Transverse colon (tissue), 4 donors: ENCODE measurements around the gene SH2D2A.

Experiments
- CTCF ChIP-seq, 5 experiments: fragments of 200-600 bp in 3 of 5; fragments of 450-650 bp in 2 of 5; sonication (generic) in 3 of 5; IDR thresholded peaks; 1 replicate in 2 of 5; 2 replicates in 3 of 5; pipeline ENCODE4 v1.5.1; 2016 to 2017; ENCODE audit warnings: antibody characterized with exemption in 5 of 5, inconsistent platforms in 3 of 5, mild to moderate bottlenecking in 2 of 5, moderate library complexity in 1 of 5
- EP300 ChIP-seq: sonication (generic); formaldehyde crosslinking; IDR thresholded peaks from one replicate; pipeline ENCODE4 v1.6.1; 2017; ENCODE audit warnings: antibody characterized with exemption, low read depth
- POLR2A ChIP-seq: fragments of 450-650 bp; IDR thresholded peaks from one replicate; pipeline ENCODE4 v1.6.1; 2016; ENCODE audit warnings: antibody characterized with exemption, mild to moderate bottlenecking, moderate library complexity
- POLR2AphosphoS5 ChIP-seq, 3 donors: sonication (generic); formaldehyde crosslinking; IDR thresholded peaks; one replicate each; pipeline ENCODE4 v1.6.1; 2016; ENCODE audit warnings: antibody characterized with exemption in 3 of 3

GRCh38 chr1:156862997-156863599 lies 46.5 kb upstream of the SH2D2A start:
- TF ChIP-seq POLR2AphosphoS5 (IDR thresholded peaks at IDR 0.05) (no peak), POLR2A (no peak), CTCF (IDR thresholded peaks at IDR 0.05) (no peak), EP300 (no peak)
